ENCODE results near the gene LAMC2.

Gene LAMC2

GRCh38 chr1:183185941-183186490, at the start of gene LAMC2:
Gene LAMC2 (plus strand): TSS chr1:183186264. CDS start chr1:183186353, 89 bp downstream.
- ChIA-PET POLR2A (no interaction called here), CTCF (interaction anchor here (1.4 kb wide), 1 partner anchor 223 kb away, joined by 4 read pairs; no protein-coding TSS in a partner anchor)
- TF ChIP-seq CTCF (IDR thresholded peaks at IDR 0.05; ENCODE audit: control extremely low read depth, extremely low read depth, low read depth, missing control alignments) = no peak
- peak; percentile 28 for DNase-seq (ENCODE audit: extremely low spot score)

- POLR2A ChIA-PET = no interaction called here
Measured at GRCh38 chr1:183137782-183138181, 48.3 kb upstream of the LAMC2 start.

GRCh38 chr1:183138301-183138700, 47.8 kb upstream of the LAMC2 start:
- DNase-seq (ENCODE audit: extremely low spot score) = no peak
- POLR2A ChIA-PET = no interaction called here
- CTCF ChIA-PET = interaction anchor here (1.2 kb wide), 1 partner anchor 12 kb away, joined by 5 read pairs; no protein-coding TSS in a partner anchor
- TF ChIP-seq CTCF (IDR thresholded peaks at IDR 0.05; ENCODE audit: control extremely low read depth, extremely low read depth, low read depth, missing control alignments) = no peak

More at GRCh38 chr1:183137782-183138181, 48.3 kb upstream of the LAMC2 start:
- no peak for TF ChIP-seq CTCF (IDR thresholded peaks at IDR 0.05; ENCODE audit: control extremely low read depth, extremely low read depth, low read depth, missing control alignments)
- no peak for DNase-seq (ENCODE audit: extremely low spot score)
- CTCF ChIA-PET = interaction anchor here (1.1 to 1.2 kb wide), 2 partner anchors 12 to 62 kb away, joined by 3 to 5 read pairs; no protein-coding TSS in a partner anchor

GRCh38 chr1:183139281-183139942, 46.7 kb upstream of the LAMC2 start:
- no peak for TF ChIP-seq CTCF (IDR thresholded peaks at IDR 0.05; ENCODE audit: control extremely low read depth, extremely low read depth, low read depth, missing control alignments)
- CTCF ChIA-PET = interaction anchor here (1.2 kb wide), 1 partner anchor 10 kb away, joined by 4 read pairs; no protein-coding TSS in a partner anchor
- no peak for DNase-seq (ENCODE audit: extremely low spot score)
- POLR2A ChIA-PET = no interaction called here

- DNase-seq (ENCODE audit: extremely low spot score) = no peak
- POLR2A ChIA-PET = no interaction called here
- CTCF ChIA-PET = interaction anchor here (1.4 kb wide), 1 partner anchor 116 kb away, joined by 3 read pairs; no protein-coding TSS in a partner anchor
- no peak for TF ChIP-seq CTCF (IDR thresholded peaks at IDR 0.05; ENCODE audit: control extremely low read depth, extremely low read depth, low read depth, missing control alignments)
Measured at GRCh38 chr1:183140633-183141032, 45.4 kb upstream of the LAMC2 start.

GRCh38 chr1:183142171-183142570, 43.9 kb upstream of the LAMC2 start:
- ChIA-PET CTCF (interaction anchor here (0.9 to 1.5 kb wide), 5 partner anchors 9 to 118 kb away, joined by 3 to 4 read pairs (median 3); no protein-coding TSS in a partner anchor), POLR2A (no interaction called here)
- no peak for DNase-seq (ENCODE audit: extremely low spot score)
- no peak for TF ChIP-seq CTCF (IDR thresholded peaks at IDR 0.05; ENCODE audit: control extremely low read depth, extremely low read depth, low read depth, missing control alignments)

All from GM10248 (cell line).